Pons (tissue), 1 donor: ENCODE measurements around the gene OR8K3.
A peak's percentile ranks its signal among the peaks of the same experiment; 100 is the strongest.

Experiments
- DNase-seq: peaks from one replicate; pipeline ENCODE4 v3.0.0-alpha.2; 2016; ENCODE audit warnings: low spot score

Gene OR8K3

GRCh38 chr11:56314844-56315243 lies at the start of gene OR8K3:
TSS of gene OR8K3 (plus strand) at chr11:56315144. CDS start at chr11:56318307, 3,163 bp downstream.
- DNase-seq: no peak

- DNase-seq: no peak
Measured at GRCh38 chr11:56271092-56271491, 43.9 kb upstream of the OR8K3 start.

- DNase-seq: no peak
Measured at GRCh38 chr11:56273854-56274253, 41.1 kb upstream of the OR8K3 start, which contains the start of gene OR5T1. TSS of gene OR5T1 (plus strand) at chr11:56274154. CDS start at chr11:56275639, 1,485 bp downstream.

- DNase-seq: no peak
Measured at GRCh38 chr11:56292154-56292553, 22.8 kb upstream of the OR8K3 start, which contains the start of gene OR8H1. TSS of gene OR8H1 (minus strand) at chr11:56292254. CDS start at chr11:56291062, 1,192 bp downstream.

- DNase-seq: no peak
Measured at GRCh38 chr11:56296898-56297297, 18.0 kb upstream of the OR8K3 start.

- DNase-seq: no peak
Measured at GRCh38 chr11:56307836-56308235, 7.1 kb upstream of the OR8K3 start.

- DNase-seq: no peak
Measured at GRCh38 chr11:56331861-56332491, 17.0 kb downstream of the OR8K3 start.

GRCh38 chr11:56333156-56333555 lies 18.2 kb downstream of the OR8K3 start:
- DNase-seq: peak; percentile 75

GRCh38 chr11:56340289-56340688 lies 25.3 kb downstream of the OR8K3 start:
- DNase-seq: no peak

GRCh38 chr11:56345739-56346138 lies 30.8 kb downstream of the OR8K3 start, which contains the start of gene OR8K1:
TSS of gene OR8K1 (plus strand) at chr11:56346039. CDS start at chr11:56346039, 0 bp downstream.
- no peak for DNase-seq

- DNase-seq: no peak
Measured at GRCh38 chr11:56353991-56354390, 39.0 kb downstream of the OR8K3 start, which contains the start of gene OR8J1. TSS of gene OR8J1 (plus strand) at chr11:56354291. CDS start at chr11:56360247, 5,956 bp downstream.
